IMR-90 (cell line): ENCODE results near the gene ADIRF. TPM values are rescaled to one million over a fixed set of nuclear protein-coding genes. Genes with fewer than 3 reads are reported as not detected.

Source experiments
- ATAC-seq: fragments of 200-7000 bp; cut with Tn5 transposase; 2 replicates; pipeline ENCODE4 v1.9.1; 2020; ENCODE audit warnings: low read depth, mild to moderate bottlenecking, moderate library complexity
- BruUV-seq: library from RNA; stranded (reverse); fragments of 400-500 nt; replicated peaks from 2 replicates; lab custom pipeline; 2021; lab: Mats Ljungman, UMichigan
- CTCF ChIA-PET: fragments of 300-600 bp; formaldehyde crosslinking; extraction: SDS; loops from one replicate; lab custom pipeline; 2021; ENCODE audit warnings: antibody characterized with exemption; lab: Yijun Ruan, JAX
- POLR2A ChIA-PET: fragments of 300-600 bp; sonication (Branson Sonifier 250); formaldehyde crosslinking; loops from one replicate; lab custom pipeline; 2022; ENCODE audit warnings: antibody characterized with exemption; ENCODE audit not compliant: unreplicated experiment; lab: Charles Lee
- DNase-seq: peaks from one replicate; pipeline ENCODE4 v3.0.0; 2013
- H2AFZ ChIP-seq: replicated peaks from 2 replicates; pipeline ENCODE3; 2013; ENCODE audit warnings: low read length, mild to moderate bottlenecking; ENCODE audit not compliant: poor library complexity
- H2AK5ac ChIP-seq: 2 replicates; pipeline ENCODE4 v1.6.1; 2013; ENCODE audit warnings: low read depth, low read length, inconsistent platforms
- H2AK9ac ChIP-seq: replicated peaks from 2 replicates; pipeline ENCODE3; 2013; ENCODE audit warnings: mild to moderate bottlenecking, low read depth, low read length, moderate library complexity; ENCODE audit not compliant: poor library complexity
- H2BK120ac ChIP-seq: 2 replicates; pipeline ENCODE4 v1.6.1; 2013; ENCODE audit warnings: low read depth, low read length, inconsistent platforms
- H2BK15ac ChIP-seq: 3 replicates; pipeline ENCODE4 v1.6.1; 2013; ENCODE audit warnings: low read depth, low read length, inconsistent platforms
- H2BK20ac ChIP-seq: 2 replicates; pipeline ENCODE4 v1.6.1; 2013; ENCODE audit warnings: low read depth, mild to moderate bottlenecking, inconsistent platforms, low read length, moderate library complexity
- H2BK5ac ChIP-seq: 2 replicates; pipeline ENCODE4 v1.6.1; 2013; ENCODE audit warnings: mild to moderate bottlenecking, low read depth, low read length, inconsistent platforms; ENCODE audit not compliant: poor library complexity, severe bottlenecking
- H3K14ac ChIP-seq: replicated peaks from 2 replicates; pipeline ENCODE4 v1.6.1; 2013; ENCODE audit warnings: low read depth, low read length, inconsistent platforms
- H3K18ac ChIP-seq: 2 replicates; pipeline ENCODE4 v1.6.1; 2013; ENCODE audit warnings: low read depth, low read length, control low read depth
- H3K23ac ChIP-seq: 2 replicates; pipeline ENCODE4 v1.6.1; 2013; ENCODE audit warnings: low read depth, low read length, inconsistent platforms
- H3K27ac ChIP-seq: 2 replicates; pipeline ENCODE4 v1.5.1; 2013; ENCODE audit warnings: mild to moderate bottlenecking, control low read depth, low read length; ENCODE audit not compliant: insufficient read depth
- H3K27me3 ChIP-seq: 2 replicates; pipeline ENCODE4 v1.6.1; 2013; ENCODE audit warnings: low read length; ENCODE audit not compliant: control insufficient read depth, insufficient read depth
- H3K36me3 ChIP-seq: 2 replicates; pipeline ENCODE4 v1.6.1; 2013; ENCODE audit warnings: low read length, mixed read lengths; ENCODE audit not compliant: control insufficient read depth, insufficient read depth
- H3K4ac ChIP-seq: 2 replicates; pipeline ENCODE4 v1.6.1; 2013; ENCODE audit warnings: low read depth, low read length, inconsistent platforms
- H3K4me1 ChIP-seq: 2 replicates; pipeline ENCODE4 v1.6.1; 2013; ENCODE audit warnings: low read length, mixed read lengths; ENCODE audit not compliant: control insufficient read depth, insufficient read depth
- H3K4me2 ChIP-seq: 2 replicates; pipeline ENCODE4 v1.6.1; 2013; ENCODE audit warnings: low read depth, mild to moderate bottlenecking, control low read depth, low read length, moderate library complexity
- H3K4me3 ChIP-seq: 2 replicates; pipeline ENCODE4 v1.5.1; 2013; ENCODE audit warnings: low read depth, mild to moderate bottlenecking, control low read depth, low read length, moderate library complexity; ENCODE audit not compliant: insufficient read depth
- H3K56ac ChIP-seq: 2 replicates; pipeline ENCODE4 v1.6.1; 2013; ENCODE audit warnings: low read length, inconsistent platforms; ENCODE audit not compliant: insufficient read depth; ENCODE audit errors: extremely low read depth
- H3K79me1 ChIP-seq, 2 experiments: 2 replicates each; pipeline ENCODE4 v1.6.1; 2013; ENCODE audit warnings: low read length in 2 of 2, inconsistent platforms in 1 of 2, low read depth in 1 of 2
- H3K9ac ChIP-seq: 2 replicates; pipeline ENCODE4 v1.6.1; 2013; ENCODE audit warnings: low read depth, low read length, control low read depth
- H3K9me1 ChIP-seq: 2 replicates; pipeline ENCODE4 v1.6.1; 2013; ENCODE audit warnings: low read length, inconsistent platforms; ENCODE audit not compliant: insufficient read depth
- H3K9me3 ChIP-seq: 2 replicates; pipeline ENCODE4 v1.6.1; 2013; ENCODE audit warnings: low read length; ENCODE audit not compliant: control insufficient read depth, insufficient read depth
- H4K20me1 ChIP-seq: 2 replicates; pipeline ENCODE4 v1.6.1; 2013; ENCODE audit warnings: low read length, inconsistent platforms; ENCODE audit not compliant: insufficient read depth
- H4K5ac ChIP-seq: 2 replicates; pipeline ENCODE4 v1.6.1; 2013; ENCODE audit warnings: mild to moderate bottlenecking, low read depth, low read length, control low read depth
- H4K8ac ChIP-seq, 2 experiments: 2 replicates each; pipeline ENCODE4 v1.6.1; 2013; ENCODE audit warnings: low read depth in 2 of 2, low read length in 2 of 2, control low read depth in 1 of 2, inconsistent platforms in 1 of 2
- H4K91ac ChIP-seq: 2 replicates; pipeline ENCODE4 v1.6.1; 2013; ENCODE audit warnings: low read depth, low read length, inconsistent platforms; ENCODE audit not compliant: insufficient read depth
- BHLHE40 ChIP-seq: fragments of 150-350 bp; IDR thresholded peaks from 2 replicates; pipeline ENCODE4 v1.6.1; 2016; ENCODE audit warnings: mild to moderate bottlenecking, low read depth, low read length
- CTCF ChIP-seq: conservative IDR thresholded peaks from 2 replicates; pipeline ENCODE4 v1.5.1; 2012; ENCODE audit warnings: mild to moderate bottlenecking, low read depth, low read length, improper control_type of control experiment
- FOS ChIP-seq: fragments of 150-350 bp; IDR thresholded peaks from 2 replicates; pipeline ENCODE4 v1.6.1; 2016; ENCODE audit warnings: low read depth, low read length
- MAFK ChIP-seq: IDR thresholded peaks from 2 replicates; pipeline ENCODE4 v1.6.1; 2012; ENCODE audit warnings: low read depth, low read length, improper control_type of control experiment
- MAZ ChIP-seq: IDR thresholded peaks from 2 replicates; pipeline ENCODE4 v1.6.1; 2012; ENCODE audit warnings: low read depth, mild to moderate bottlenecking, low read length, improper control_type of control experiment, moderate library complexity, borderline replicate concordance
- MXI1 ChIP-seq: IDR thresholded peaks from 2 replicates; pipeline ENCODE4 v1.6.1; 2012; ENCODE audit warnings: low read depth, mild to moderate bottlenecking, low read length, moderate library complexity, borderline replicate concordance
- NFE2L2 ChIP-seq: fragments of 150-350 bp; IDR thresholded peaks from 2 replicates; pipeline ENCODE4 v1.6.1; 2016; ENCODE audit warnings: low read depth, mild to moderate bottlenecking, low read length
- POLR2A ChIP-seq: IDR thresholded peaks from 2 replicates; pipeline ENCODE4 v1.6.1; 2012; ENCODE audit warnings: mild to moderate bottlenecking, low read depth, low read length
- RAD21 ChIP-seq: IDR thresholded peaks from 2 replicates; pipeline ENCODE4 v1.6.1; 2012; ENCODE audit warnings: low read length, improper control_type of control experiment
- RCOR1 ChIP-seq: IDR thresholded peaks from 2 replicates; pipeline ENCODE4 v1.6.1; 2012; ENCODE audit warnings: mild to moderate bottlenecking, low read length, improper control_type of control experiment; ENCODE audit not compliant: insufficient replicate concordance
- RFX5 ChIP-seq: IDR thresholded peaks from 2 replicates; pipeline ENCODE4 v1.8.0; 2012; ENCODE audit warnings: low read depth, mild to moderate bottlenecking, low read length, moderate library complexity
- SMC3 ChIP-seq: fragments of 150-350 bp; IDR thresholded peaks from 2 replicates; pipeline ENCODE4 v1.6.1; 2016; ENCODE audit warnings: low read depth, mild to moderate bottlenecking, antibody characterized with exemption, low read length, moderate library complexity
- WGBS, 2 experiments: methylation state at CpG; one replicate each; pipeline versions ENCODE4 v1.1.5 to v1.1.7; 2013; ENCODE audit warnings: missing lambda C conversion rate in 2 of 2; ENCODE audit not compliant: insufficient read length in 1 of 2; ENCODE audit errors: extremely low coverage in 2 of 2; 5-methylcytosine and 5-hydroxymethylcytosine counted together
- dilution Hi-C: fragments of 300-500 bp; cut with HindIII; formaldehyde crosslinking; loops from one replicate; pipeline ENCODE4 v1.14.3; 2018; ENCODE audit warnings: low sequenced_read_pairs; ENCODE audit not compliant: unreplicated experiment
- in situ Hi-C: fragments of 300-500 bp; cut with MboI; formaldehyde crosslinking; loops from 3 replicates; pipeline ENCODE4 v1.14.3; 2019; ENCODE audit warnings: low sequenced_read_pairs, inconsistent platforms, mixed read lengths
- intact Hi-C: fragments of 100-400 bp; cut with micrococcal nuclease; formaldehyde crosslinking; loops from 2 replicates; pipeline ENCODE4 v1.10.0; 2022
- polyA plus RNA-seq, 3 experiments: library from polyadenylated mRNA; depleted of rRNA; stranded (reverse); fragments of >200 nt; gene quantifications; 2 replicates each; pipeline ENCODE4 v1.2.3, GENCODE V29; 2012; ENCODE audit warnings: low replicate concordance in 1 of 3
- total RNA-seq: library from RNA; depleted of rRNA; stranded (reverse); fragments of >200 nt; gene quantifications from 2 replicates; pipeline ENCODE4 v1.2.3, GENCODE V29; 2012
- TF ChIP-seq, protein P1 (sequence below): fragments of 150-350 bp; IDR thresholded peaks from 2 replicates; pipeline ENCODE4 v1.6.1; 2017; ENCODE audit warnings: mild to moderate bottlenecking, antibody characterized with exemption, low read length, low read depth

The ADIRF gene
- total and polyA plus RNA-seq, 2 of the 4 experiments (the other 2 are of a cell fraction), result 2.3 to 7.2 TPM

DNA sequence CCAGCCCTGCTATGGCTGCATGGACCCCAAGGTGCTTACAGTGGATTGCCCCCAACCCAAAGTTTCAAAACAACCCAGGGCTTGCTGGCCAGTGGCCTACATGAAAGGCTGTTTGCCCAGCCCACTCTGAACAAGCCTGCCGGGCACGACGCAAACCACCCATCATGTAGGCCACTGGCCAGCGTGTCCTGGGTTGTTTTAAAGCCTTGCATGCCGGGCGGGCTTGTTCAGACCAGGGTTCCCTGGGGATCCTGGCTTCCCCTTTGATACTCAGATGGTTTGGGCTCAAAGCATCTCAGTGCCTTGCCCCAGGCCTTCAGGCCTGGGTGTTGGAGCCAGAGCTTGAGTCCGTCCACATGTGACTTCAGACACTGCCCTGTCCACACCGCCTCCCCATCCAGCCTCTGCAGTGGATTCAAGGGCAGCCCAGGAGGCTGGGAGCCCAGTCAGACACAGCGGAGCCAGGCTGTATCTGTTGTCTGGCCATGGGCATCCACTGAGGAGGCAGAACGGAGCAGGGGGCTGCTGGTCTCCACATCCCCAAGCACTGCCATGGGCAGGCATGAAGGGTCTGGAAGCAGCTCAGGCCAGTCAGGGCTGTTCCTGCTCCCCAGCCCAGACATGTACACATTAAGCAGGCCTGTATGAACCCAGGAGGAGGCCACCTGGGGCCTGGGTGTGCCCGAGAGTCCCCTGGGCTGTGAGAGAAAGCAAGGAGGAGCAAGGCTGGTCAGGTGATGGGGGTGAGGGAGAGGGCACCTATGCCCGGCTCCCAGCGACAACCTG lies 4.0 kb upstream of the ADIRF start:
- dilution Hi-C loops (no loop called here), intact Hi-C loops (no loop called here), in situ Hi-C loops (no loop called here)
- Histone ChIP-seq H3K27ac (no peak overlapping the region), H2BK5ac (no peak overlapping the region), H3K9ac (no peak overlapping the region), H2BK20ac (no peak overlapping the region), H4K8ac (no peak overlapping the region), H2AFZ (no peak overlapping the region), H4K91ac (no peak overlapping the region), H3K23ac (no peak overlapping the region), H3K79me1 (peaks cover 0 to 37% of the 10 kb centered on the region in 2 experiments; a peak in 2 of 4 replicates), H3K36me3 (no peaks in the 10 kb centered on the region), H3K14ac (no peak overlapping the region), H2AK9ac (peak overlapping the region; percentile 73), H3K9me1 (peaks cover 23% of the 10 kb centered on the region), H3K56ac (no peak overlapping the region), H3K18ac (no peak overlapping the region), H3K27me3 (no peaks in the 10 kb centered on the region), H3K4me2 (no peak overlapping the region), H2BK120ac (no peak overlapping the region), H3K4ac (no peak overlapping the region), H3K9me3 (no peaks in the 10 kb centered on the region), H2AK5ac (no peak overlapping the region), H2BK15ac (no peak overlapping the region), H4K20me1 (no peaks in the 10 kb centered on the region), H4K5ac (no peak overlapping the region), H3K4me3 (no peak overlapping the region), H3K4me1 (peaks cover 21% of the 10 kb centered on the region)
- BruUV-seq, result no TSS peak
- WGBS, 2 experiments, result 85% methylated on average over 7 of the region's 13 CpGs; no CpG with 5 or more reads in 1 of the 2 experiments
- ChIA-PET POLR2A (no interaction called here), CTCF (no interaction called here)
- no peak for TF ChIP-seq FOS
- no peak for TF ChIP-seq RFX5
- no peak for TF ChIP-seq MXI1
- TF ChIP-seq MAFK, result no peak
- TF ChIP-seq NFE2L2, result no peak
- no peak for TF ChIP-seq MAZ
- TF ChIP-seq, protein P1, sequence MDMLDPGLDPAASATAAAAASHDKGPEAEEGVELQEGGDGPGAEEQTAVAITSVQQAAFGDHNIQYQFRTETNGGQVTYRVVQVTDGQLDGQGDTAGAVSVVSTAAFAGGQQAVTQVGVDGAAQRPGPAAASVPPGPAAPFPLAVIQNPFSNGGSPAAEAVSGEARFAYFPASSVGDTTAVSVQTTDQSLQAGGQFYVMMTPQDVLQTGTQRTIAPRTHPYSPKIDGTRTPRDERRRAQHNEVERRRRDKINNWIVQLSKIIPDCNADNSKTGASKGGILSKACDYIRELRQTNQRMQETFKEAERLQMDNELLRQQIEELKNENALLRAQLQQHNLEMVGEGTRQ, result no peak
- no peak for TF ChIP-seq RCOR1
- TF ChIP-seq POLR2A, result no peak
- no peak for TF ChIP-seq RAD21
- TF ChIP-seq SMC3, result no peak
- TF ChIP-seq CTCF, result no peak
- no peak for TF ChIP-seq BHLHE40
- ATAC-seq (no peak), DNase-seq (no peak)
